ENCODE data around the gene DOCK8.
A peak's percentile ranks its signal among the peaks of the same experiment; 100 is the strongest.
"Not testable (repeated sequence)": the region's sequence is repeated elsewhere in the genome, so short reads cannot be mapped to it uniquely, and the experiment has no call there.

DOCK8 gene

DNA sequence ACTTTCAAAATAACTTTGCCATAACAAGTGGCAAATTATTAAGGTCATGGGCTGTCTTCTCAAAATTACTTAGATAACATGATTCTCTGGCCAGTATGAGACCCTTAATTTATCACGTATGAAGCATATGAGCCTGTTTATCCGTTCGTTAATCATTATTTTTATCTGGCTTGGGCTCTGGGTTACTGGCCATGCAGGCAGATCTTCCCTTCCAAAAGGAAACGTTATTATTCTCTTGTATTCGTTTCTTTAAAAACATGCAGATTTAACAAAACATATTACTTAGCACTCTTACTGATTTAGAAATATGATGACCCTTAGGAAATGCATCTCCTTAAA is 148.6 kb downstream of the DOCK8 start:
- DNase-seq (ENCODE audit: low read depth in 2 of 2), result no peak

DNA sequence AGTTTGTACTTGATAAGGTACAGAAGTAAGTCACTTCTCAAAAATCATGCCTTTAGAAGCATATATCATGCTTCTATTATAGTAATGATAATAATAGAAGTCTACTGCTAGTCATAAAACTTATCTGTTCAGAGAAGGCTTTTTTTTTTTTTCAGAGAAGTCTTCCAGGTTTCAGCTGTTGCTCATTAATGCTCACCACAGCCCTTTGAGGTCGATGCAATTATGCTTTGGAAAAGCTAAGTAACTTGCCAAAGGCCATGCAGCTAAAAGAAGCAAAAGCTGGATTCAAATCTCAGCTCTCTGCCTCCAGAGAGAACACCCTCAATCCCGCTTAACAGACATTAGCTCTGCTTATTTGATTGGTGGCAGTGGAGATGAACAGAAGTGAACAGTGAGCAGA is 150.8 kb downstream of the DOCK8 start:
- no peak for DNase-seq (ENCODE audit: low read depth in 2 of 2)

DNA sequence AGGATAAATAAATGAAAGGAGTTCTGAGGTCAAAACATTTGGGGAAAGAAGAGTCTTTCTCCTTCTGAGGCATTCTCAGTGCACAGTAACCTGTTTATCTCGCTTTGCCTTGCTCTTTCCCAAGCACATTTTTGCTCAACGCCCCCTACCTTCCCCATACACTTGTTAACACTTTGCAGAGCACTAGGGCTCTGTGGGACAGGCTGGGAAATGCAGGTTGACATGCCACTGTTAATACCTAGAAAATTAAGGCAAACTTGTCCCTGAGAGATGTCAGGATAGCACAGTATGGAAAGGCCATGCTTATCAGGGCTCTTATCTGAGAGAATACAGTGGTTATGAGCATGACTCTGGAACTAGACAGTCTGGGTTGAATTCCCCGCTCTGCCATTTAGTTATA is 152.0 kb downstream of the DOCK8 start:
- no peak for DNase-seq (ENCODE audit: low read depth in 2 of 2)

DNA sequence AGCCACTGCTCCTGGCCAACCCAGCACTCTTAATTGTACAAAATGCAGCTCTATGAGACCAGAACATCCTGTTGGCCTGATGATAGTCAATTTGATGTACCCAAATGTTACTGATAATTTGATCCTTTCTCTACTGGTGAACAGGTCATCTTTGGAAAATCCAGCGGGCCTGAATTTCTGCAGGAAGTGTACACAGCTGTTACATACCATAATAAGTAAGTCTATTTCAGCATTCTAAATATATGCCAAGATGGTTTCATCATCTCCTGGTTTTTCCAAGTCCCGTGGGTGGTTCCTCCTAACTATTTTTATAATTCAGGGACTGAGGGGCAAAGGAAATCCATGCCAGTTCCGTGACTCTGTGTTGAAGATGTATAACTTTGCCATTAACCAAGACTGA is 155.4 kb downstream of the DOCK8 start:
- DNase-seq (ENCODE audit: low read depth in 2 of 2), result no peak

DNA sequence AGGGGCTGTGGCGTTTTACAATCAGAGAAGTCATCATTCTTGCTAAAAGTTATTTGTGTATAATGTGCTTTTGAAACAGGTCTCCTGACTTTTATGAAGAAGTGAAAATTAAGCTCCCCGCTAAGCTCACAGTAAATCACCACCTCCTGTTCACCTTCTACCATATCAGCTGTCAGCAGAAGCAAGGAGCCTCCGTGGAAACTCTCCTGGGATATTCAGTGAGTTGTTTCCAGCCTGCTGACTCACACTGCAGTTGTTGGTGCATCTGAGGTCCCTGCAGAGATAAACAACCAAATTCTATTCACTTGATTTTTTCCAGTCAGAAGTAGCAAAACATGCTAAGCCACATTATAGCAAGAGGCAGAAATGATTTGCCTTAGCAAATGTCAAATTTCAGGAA is 156.7 kb downstream of the DOCK8 start:
- no peak for DNase-seq (ENCODE audit: low read depth in 2 of 2)

DNA sequence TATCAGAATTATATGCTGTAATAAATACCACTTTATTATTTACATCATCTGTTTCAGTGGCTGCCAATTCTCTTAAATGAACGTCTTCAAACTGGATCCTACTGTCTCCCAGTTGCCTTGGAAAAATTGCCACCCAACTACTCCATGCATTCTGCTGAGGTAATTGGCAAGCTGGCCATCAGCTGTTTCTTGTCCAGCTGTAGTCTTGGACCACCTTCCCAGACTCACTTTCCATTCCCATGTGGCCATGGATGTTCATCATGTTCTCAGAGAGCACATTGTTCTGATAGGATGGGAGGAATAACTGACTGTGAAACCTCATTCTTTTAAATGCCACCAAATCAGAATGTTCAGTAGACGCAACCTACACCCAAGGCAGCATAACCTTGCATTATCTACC is 157.5 kb downstream of the DOCK8 start:
- DNase-seq (ENCODE audit: low read depth in 2 of 2), result no peak

DNA sequence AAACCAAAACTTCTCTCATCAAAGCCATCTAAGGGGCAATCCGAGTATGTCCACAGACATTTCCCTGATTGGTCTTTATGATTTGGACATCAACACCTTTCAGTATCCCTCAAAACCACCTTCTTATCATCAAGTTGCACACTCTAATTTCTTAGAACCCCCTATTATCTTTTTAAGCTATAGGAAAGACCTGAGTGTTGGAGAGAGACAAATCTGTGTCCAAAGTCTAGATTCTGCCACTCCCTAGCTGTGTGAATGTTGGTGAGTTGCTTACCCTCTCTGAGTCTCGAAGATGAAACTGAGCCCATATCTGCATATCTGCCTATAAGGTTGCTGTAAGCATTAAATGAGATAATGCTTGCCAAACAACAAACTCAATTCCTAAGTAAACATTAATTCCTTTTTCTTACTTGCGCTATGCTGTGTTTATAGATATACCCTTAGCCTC is 159.1 kb downstream of the DOCK8 start:
- DNase-seq (ENCODE audit: low read depth in 2 of 2), result no peak

DNA sequence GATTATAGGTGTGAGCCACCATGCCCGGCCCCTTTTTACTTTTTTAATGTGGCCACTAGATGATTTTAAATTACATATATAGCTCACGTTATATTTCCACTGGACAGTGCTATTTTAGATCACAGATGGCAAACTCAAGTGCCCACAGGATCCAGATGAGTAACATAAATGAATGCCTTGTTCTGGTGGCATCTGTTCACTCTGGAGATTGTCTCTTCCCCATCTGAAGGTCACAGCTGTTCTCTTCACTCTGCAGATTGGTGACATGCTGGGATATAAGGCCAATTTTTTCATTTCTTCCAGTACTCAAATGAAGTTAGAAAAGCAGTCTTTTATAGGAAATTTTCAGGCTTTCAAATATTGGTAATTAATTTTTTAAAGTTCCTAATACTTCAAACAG is 160.1 kb downstream of the DOCK8 start:
- DNase-seq (ENCODE audit: low read depth in 2 of 2), result no peak

DNA sequence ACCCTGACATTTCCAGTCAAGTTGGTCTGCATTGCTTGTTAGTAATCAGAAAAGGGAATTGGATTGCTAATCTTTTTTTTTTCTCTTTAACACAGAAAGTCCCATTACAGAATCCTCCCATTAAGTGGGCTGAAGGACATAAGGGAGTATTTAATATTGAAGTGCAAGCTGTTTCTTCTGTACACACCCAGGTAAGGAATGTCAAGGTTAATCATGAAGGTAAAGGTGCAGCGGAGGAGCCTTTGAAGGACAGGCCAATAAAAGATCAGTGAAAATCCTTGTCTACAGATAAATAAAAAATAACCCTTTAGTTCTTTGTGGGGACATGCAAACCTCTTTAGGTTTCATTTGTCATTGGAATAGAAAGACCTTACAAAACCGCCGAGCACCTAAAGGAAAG is 161.4 kb downstream of the DOCK8 start:
- no peak for DNase-seq (ENCODE audit: low read depth in 2 of 2)

DNA sequence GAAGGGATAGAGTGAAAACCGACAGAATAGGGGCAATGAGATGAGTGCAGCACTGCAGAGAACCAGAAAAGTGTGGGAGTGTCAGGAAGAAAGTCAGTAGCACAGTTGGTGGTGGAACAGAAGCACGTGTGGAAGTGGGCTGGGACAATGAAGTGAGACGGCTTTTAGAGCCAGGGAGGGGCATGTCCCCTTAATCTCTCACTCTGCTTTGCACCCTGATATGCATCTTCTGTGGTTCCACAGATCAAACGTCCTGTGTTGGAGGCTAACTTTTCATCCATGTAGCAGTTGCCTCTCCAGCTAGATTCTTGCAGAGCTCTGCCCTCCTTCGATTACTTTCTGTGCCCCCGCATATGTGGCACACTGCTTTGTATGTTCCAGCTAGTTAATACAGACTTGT is 163.6 kb downstream of the DOCK8 start:
- no peak for DNase-seq (ENCODE audit: low read depth in 2 of 2)

DNA sequence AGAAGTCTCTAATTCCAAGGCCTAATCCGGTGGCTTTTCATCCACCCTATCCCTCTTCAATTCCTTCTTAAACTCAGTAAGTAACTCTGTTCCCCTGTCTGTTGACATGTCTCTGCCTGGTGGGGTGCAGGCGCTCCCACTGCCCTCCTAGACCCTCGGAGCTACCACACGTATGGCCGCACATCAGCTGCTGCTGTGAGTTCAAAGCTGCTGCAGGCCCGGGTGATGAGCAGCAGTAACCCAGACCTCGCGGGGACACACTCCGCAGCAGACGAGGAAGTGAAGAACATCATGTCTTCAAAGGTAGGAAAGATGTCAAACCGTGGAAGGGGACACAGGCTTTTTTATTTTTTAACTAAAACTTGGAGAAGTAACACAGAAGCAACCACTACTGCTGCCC is 167.7 kb downstream of the DOCK8 start:
- DNase-seq (ENCODE audit: low read depth in 2 of 2), result no peak

DNA sequence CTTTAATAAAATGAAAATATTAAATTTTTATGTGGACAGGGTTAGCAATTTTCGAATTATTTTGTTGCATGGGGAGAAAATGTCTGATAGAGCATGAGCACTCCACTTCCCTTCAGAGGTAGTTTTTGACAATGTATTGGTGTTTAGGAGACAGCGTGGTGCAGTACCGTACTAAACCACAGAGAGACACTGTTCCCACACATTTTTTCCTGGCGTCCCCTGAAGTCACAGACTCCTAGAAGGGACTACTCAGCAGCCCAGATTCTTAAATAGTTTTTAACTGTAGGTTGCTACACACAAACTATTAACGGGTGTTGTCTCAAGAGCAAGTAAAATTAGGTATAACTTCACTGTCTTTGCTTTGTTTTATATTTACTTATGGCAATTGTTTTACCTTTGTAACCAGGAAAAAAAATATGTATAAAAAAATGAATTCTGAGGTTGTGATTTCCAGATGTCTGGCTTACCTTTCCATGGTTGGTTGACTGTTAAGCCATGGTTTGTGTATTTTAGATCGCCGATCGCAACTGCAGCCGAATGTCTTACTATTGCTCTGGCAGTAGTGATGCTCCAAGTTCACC is 171.2 kb downstream of the DOCK8 start:
- DNase-seq (ENCODE audit: low read depth in 2 of 2), result peak; percentile 4 to 8

DNA sequence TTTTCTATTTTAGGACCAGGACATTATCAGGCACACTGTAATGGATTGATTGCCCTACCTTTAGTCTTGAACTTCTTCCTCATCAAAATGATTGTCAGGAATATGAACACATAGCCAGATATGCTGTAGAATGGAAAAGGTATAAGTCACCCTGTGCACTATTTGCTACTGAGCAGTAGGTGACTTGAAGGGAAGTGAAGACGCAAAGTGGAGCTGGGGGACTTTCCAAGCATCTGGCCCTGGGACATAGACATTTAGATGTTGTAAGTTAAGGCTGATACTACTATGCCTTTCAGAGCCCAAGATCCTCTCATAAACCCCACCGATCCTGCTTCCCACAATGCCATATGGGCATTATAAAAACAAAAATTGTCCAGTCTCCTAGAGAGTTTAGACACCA is 174.5 kb downstream of the DOCK8 start:
- no peak for DNase-seq (ENCODE audit: low read depth in 2 of 2)

DNA sequence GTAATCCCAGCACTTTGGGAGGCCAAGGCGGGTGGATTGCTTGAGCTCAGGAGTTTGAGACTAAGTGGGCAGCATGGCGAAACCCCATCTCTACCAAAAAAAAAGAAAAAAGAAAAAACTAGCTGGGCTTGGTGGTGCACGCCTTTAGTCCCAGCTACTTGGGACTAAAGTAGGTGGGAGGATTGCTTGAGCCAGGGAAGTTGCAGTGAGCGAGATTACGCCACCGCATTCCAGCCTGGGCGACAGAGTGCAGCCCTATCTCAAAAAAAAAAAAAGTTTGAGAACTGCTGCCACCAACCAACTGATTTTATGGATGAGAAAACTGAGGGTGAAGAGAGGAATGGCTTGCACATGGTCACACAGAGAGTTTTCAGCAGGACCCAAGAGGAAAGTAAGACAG is 175.1 kb downstream of the DOCK8 start:
- no peak for DNase-seq (ENCODE audit: low read depth in 2 of 2)

DNA sequence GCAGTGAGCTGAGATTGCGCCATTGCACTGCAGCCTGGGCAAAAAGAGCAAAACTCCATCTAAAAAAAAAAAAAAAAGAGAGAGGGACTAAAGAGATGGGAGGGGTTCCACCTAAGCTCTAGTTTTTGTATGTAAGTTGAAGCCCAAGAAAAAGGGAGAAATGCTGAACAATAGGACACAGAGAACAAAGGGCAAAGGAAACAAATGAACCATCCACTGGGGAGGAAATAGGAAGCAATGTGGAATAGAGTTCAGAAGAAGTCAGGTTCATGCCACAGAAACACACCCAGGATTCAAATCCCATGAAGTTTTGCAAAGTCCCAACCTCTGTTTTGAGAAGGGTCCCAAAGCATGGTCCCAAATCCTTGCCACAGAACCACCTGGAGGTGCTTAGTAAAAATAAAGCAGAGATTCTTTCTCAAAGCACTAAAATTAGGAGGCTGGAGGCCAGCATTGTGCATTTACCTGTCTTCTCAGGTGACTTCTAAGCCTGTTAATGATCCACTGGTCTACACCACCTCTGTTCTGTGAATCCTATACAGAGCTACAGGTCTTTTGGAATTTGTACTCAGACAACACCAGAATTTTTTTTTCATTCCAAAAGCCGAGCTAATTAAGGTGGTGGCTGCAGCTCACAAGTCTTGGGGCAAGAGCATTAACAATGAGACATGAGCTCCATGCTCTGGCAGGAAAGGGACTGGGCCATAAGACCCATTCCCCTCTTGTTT is 177.6 kb downstream of the DOCK8 start:
- DNase-seq (ENCODE audit: low read depth in 2 of 2), result no peak

DNA sequence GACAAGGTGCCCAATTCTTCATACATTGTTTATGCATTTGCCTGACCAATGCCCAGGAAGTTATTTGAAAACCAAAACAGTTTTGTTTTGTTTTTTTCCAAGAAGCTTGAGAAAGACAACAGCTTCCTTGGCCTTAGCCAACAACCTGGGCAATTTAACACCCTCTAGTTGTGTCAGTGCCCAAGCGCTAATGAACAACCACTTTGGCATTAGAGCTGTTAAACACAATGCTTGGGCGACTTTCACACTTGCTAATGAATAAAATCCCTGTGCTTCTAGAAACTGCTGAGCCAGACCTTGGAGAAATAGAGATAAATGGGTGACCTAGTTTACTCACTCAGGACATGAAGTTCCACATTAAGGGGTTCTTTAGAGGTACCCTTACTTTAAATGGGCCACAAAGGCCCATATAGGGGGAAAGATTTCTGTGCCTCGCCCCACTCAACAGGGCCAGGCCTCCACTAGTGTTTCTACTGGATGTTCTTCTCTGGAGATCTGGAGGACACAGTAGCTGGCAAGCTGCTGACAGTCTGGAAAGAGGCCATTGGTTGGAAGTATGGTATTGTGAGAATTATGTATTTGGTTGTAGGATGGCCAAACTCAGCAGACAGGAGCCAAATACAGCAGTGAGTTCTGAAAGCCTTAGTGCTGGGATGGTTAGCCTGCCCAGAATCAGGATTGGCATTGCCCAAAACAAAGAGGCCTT is 179.8 kb downstream of the DOCK8 start:
- no peak for DNase-seq (ENCODE audit: low read depth in 2 of 2)

DNA sequence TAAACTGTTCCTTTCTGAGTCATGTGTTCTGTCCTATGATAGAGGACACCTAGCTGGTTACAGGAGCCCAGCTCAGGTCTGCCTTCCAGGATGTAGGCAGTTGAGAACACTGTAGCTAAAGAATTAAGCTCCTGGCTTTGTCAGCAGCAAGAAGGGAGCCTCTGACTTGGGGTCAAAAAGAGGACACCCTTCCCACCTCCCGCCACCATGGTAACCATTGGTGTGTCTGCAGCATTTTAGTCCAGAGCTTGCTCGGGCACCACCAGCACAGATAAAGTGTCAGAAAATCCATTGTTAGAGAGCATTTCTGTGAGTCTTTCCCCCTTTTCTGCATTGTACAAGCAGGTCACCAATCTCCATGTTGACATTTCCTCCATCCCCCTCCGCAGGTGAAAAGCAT is 181.7 kb downstream of the DOCK8 start:
- DNase-seq (ENCODE audit: low read depth in 2 of 2), result no peak

DNA sequence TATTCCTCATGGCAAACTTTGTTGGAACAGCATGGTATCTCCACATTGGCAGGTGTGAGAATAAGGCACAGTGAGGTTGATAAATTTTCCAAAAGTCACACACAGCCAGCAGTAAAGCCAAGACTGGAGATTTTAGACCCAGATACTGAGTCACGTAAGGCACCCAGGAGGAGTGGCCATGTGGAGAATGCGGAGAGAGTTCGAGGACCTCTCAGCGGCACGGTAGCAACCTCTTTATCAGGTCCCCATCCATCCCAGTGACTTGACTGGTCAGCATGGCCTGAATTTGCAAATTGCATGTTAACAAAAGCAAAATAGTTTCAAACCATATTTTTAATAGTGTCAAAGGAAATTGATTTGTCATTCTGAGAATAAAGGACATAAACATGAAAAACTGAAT is 183.4 kb downstream of the DOCK8 start:
- no peak for DNase-seq (ENCODE audit: low read depth in 2 of 2)

DNA sequence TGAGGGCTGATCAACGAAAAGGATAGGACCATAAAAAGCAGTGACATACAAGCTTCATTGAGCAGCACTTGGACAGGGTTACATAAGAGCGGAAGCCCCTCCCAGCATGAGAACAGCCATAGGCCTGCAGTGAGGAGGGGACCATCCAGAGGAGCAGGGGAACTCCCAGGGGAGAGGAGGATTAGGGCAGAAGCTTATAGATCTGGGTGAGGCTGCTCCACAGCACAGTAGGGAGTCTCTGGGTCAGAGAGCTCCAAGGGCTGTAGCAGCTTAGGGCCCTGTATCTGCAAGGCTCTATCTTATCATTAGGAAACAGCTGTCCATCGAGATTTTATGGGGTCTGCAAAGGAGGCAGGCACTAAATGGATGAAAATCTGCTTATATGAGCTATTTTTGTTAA is 186.6 kb downstream of the DOCK8 start:
- DNase-seq (ENCODE audit: low read depth in 2 of 2), result no peak

DNA sequence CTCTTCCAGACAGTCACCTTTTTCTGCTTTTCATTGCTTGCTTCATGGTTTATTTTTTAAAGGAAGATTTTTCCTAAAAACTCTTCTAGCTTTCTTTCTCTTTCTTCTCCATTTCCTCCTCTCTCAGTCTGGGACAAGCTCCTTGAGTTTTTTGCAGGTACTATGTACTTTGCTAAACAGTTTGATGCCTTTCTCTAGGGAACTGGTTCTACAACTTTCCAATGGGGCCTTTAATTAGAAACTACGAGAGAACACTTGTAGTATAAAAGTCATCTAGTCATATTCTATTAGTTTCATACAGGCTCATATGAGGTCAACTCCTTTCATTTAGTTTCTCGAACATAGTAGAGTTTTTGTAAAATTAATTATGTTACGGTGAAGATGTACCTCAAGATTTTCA is 189.6 kb downstream of the DOCK8 start:
- no peak for DNase-seq (ENCODE audit: low read depth in 2 of 2)

DNA sequence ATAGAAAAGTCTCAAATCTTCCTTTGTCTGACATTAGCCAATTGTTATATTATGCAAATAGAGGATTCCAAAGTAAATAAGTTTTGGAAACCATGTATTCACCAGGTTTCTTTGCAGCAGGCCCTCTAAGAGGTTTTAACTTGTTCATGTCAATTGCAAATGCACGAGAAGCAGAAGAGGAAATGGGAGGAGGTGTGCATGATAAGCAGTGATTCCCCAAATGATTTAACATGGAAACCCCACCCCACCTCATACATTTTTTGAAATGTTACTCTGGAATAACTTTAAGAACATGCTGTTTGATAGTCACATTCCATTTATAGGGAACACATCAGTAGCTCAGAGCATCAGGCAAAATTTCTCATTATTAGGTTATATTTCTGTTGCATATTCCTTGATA is 190.7 kb downstream of the DOCK8 start:
- DNase-seq (ENCODE audit: low read depth in 2 of 2), result no peak

DNA sequence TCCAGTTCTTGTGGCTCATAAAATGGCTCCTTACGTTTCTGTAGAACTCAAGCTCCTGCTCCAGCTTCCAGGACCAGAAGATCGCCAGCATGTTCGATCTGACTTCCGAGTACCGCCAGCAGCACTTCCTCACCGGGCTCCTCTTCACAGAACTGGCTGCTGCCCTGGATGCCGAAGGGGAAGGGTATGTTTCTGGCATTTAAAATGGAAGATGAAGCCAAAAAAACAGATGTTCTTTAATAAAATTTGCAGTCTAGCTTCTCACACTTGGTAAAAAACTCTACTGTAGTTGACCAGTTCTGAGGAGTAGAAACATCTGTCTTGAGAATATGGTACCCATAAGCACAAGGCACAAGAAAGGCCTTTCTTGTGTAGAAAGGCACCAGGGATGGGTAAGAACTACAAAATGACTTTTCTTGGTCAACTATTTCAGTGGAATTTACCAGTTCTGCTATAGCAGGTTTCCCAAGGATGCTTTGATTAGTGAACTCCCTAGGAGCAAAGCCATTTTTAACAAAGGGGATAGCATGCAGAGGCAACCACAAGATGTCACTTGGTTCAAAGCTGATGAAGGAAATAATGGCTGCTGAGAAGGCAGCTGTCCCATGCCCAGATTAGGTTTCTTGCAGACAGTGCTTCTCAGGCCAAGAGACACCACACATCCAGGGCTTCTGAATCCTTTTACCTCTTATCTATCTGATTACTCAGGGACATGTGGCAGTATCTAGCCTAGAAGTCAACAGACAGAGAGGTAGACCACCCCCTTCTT is 192.4 kb downstream of the DOCK8 start:
- no peak for DNase-seq (ENCODE audit: low read depth in 2 of 2)

DNA sequence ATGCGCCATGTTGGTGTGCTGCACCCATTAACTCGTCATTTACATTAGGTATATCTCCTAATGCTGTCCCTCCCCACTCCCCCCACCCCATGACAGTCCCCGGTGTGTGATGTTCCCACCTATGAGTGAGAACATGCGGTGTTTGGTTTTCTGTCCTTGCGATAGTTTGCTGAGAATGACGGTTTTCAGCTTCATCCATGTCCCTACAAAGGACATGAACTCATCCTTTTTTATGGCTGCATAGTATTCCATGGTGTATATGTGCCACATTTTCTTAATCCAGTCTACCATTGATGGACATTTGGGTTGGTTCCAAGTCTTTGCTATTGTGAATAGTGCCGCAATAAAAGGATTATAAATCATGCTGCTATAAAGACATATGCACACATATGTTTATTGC is 195.0 kb downstream of the DOCK8 start:
- not testable (repeated sequence) for DNase-seq (ENCODE audit: low read depth in 2 of 2)

Data from fibroblast of skin of left biceps (primary cell).